ENCODE data around the gene DFFB. TPM values are rescaled to one million over a fixed set of nuclear protein-coding genes. Genes with fewer than 3 reads are reported as not detected.

Gene DFFB
- total RNA-seq, 1 experiment from 2014 or later = 4.8 TPM

- BruUV-seq (replicated peaks) = no TSS peak
- POLR2A ChIA-PET = no interaction called here
These were observed 68.0 kb downstream of the DFFB start for GRCh38 chr1:3925256-3925655.

GRCh38 chr1:3925762-3926161, 68.5 kb downstream of the DFFB start:
- DNase-seq (ENCODE audit: unreplicated experiment) = no peak
- H3K9me3 Mint-ChIP-seq (ENCODE audit: unreplicated experiment) = peaks cover 20% of the 10 kb centered on the region
- H3K27ac Mint-ChIP-seq (ENCODE audit: low read depth, unreplicated experiment) = no peak overlapping the region
- no peak for TF ChIP-seq CTCF (IDR thresholded peaks at IDR 0.05; ENCODE audit: unreplicated experiment)
- no peaks in the 10 kb centered on the region for H3K36me3 Mint-ChIP-seq (ENCODE audit: insufficient read depth, unreplicated experiment)
- CTCF ChIA-PET = interaction anchor here (1.7 kb wide), 1 partner anchor 14 kb away, joined by 9 read pairs; no protein-coding TSS in a partner anchor
- H3K4me1 Mint-ChIP-seq (ENCODE audit: insufficient read depth, unreplicated experiment) = no peaks in the 10 kb centered on the region
- no peak overlapping the region for H3K4me3 Mint-ChIP-seq (ENCODE audit: unreplicated experiment)
- H3K27me3 Mint-ChIP-seq (ENCODE audit: insufficient read depth, unreplicated experiment) = peaks cover 32% of the 10 kb centered on the region
- POLR2A ChIA-PET = no interaction called here
- intact Hi-C loops (cut with micrococcal nuclease) = no loop called here
- no TSS peak for BruUV-seq (replicated peaks)

More at GRCh38 chr1:3925256-3925655, 68.0 kb downstream of the DFFB start:
- TF ChIP-seq CTCF (IDR thresholded peaks at IDR 0.05; ENCODE audit: unreplicated experiment) = no peak
- no peak for DNase-seq (ENCODE audit: unreplicated experiment)
- no peak overlapping the region for H3K4me3 Mint-ChIP-seq (ENCODE audit: unreplicated experiment)
- peaks cover 34% of the 10 kb centered on the region for H3K27me3 Mint-ChIP-seq (ENCODE audit: insufficient read depth, unreplicated experiment)
- no peaks in the 10 kb centered on the region for H3K36me3 Mint-ChIP-seq (ENCODE audit: insufficient read depth, unreplicated experiment)
- CTCF ChIA-PET = interaction anchor here (1.7 kb wide), 1 partner anchor 14 kb away, joined by 9 read pairs; no protein-coding TSS in a partner anchor
- no peak overlapping the region for H3K27ac Mint-ChIP-seq (ENCODE audit: low read depth, unreplicated experiment)
- intact Hi-C loops (cut with micrococcal nuclease) = no loop called here
- no peaks in the 10 kb centered on the region for H3K4me1 Mint-ChIP-seq (ENCODE audit: insufficient read depth, unreplicated experiment)
- H3K9me3 Mint-ChIP-seq (ENCODE audit: unreplicated experiment) = peaks cover 15% of the 10 kb centered on the region

GRCh38 chr1:3926956-3927355, 69.7 kb downstream of the DFFB start:
- POLR2A ChIA-PET = no interaction called here
- CTCF ChIA-PET = no interaction called here
- H3K36me3 Mint-ChIP-seq (ENCODE audit: insufficient read depth, unreplicated experiment) = no peaks in the 10 kb centered on the region
- no peaks in the 10 kb centered on the region for H3K4me1 Mint-ChIP-seq (ENCODE audit: insufficient read depth, unreplicated experiment)
- no peak overlapping the region for H3K4me3 Mint-ChIP-seq (ENCODE audit: unreplicated experiment)
- TF ChIP-seq CTCF (IDR thresholded peaks at IDR 0.05; ENCODE audit: unreplicated experiment) = no peak
- intact Hi-C loops (cut with micrococcal nuclease) = no loop called here
- peaks cover 21% of the 10 kb centered on the region for H3K9me3 Mint-ChIP-seq (ENCODE audit: unreplicated experiment)
- no peak overlapping the region for H3K27ac Mint-ChIP-seq (ENCODE audit: low read depth, unreplicated experiment)
- H3K27me3 Mint-ChIP-seq (ENCODE audit: insufficient read depth, unreplicated experiment) = peaks cover 20% of the 10 kb centered on the region
- no peak for DNase-seq (ENCODE audit: unreplicated experiment)
- no TSS peak for BruUV-seq (replicated peaks)

GRCh38 chr1:3928586-3928985, 71.3 kb downstream of the DFFB start:
- BruUV-seq (replicated peaks) = no TSS peak
- POLR2A ChIA-PET = no interaction called here

More at GRCh38 chr1:3928586-3928985, 71.3 kb downstream of the DFFB start:
- CTCF ChIA-PET = interaction anchor here (0.6 kb wide), 1 partner anchor 1440 kb away, joined by 3 read pairs; no protein-coding TSS in a partner anchor
- Mint-ChIP-seq H3K36me3 (ENCODE audit: insufficient read depth, unreplicated experiment) (no peaks in the 10 kb centered on the region), H3K4me1 (ENCODE audit: insufficient read depth, unreplicated experiment) (no peaks in the 10 kb centered on the region), H3K27ac (ENCODE audit: low read depth, unreplicated experiment) (no peak overlapping the region), H3K9me3 (ENCODE audit: unreplicated experiment) (peaks cover 21% of the 10 kb centered on the region), H3K4me3 (ENCODE audit: unreplicated experiment) (no peak overlapping the region), H3K27me3 (ENCODE audit: insufficient read depth, unreplicated experiment) (peaks cover 19% of the 10 kb centered on the region)
- no peak for DNase-seq (ENCODE audit: unreplicated experiment)
- TF ChIP-seq CTCF (IDR thresholded peaks at IDR 0.05; ENCODE audit: unreplicated experiment) = no peak
- intact Hi-C loops (cut with micrococcal nuclease) = no loop called here

All from MCF 10A (cell line).